Stimulated activated CD4-positive, alpha-beta T cell treated with anti-CD3 and anti-CD28 coated beads, TNF-alpha, amount 100 ng/mL, for 1 hour (primary cell): ENCODE data around the gene KDELR3.
"Not testable (repeated sequence)": the region's sequence is repeated elsewhere in the genome, so short reads cannot be mapped to it uniquely, and the experiment has no call there.

Source experiments
- DNase-seq, 3 donors: peaks; one replicate each; pipeline ENCODE4 v3.0.0-alpha.2; 2020; ENCODE audit warnings: low read depth in 3 of 3, low spot score in 1 of 3

KDELR3 gene

DNA sequence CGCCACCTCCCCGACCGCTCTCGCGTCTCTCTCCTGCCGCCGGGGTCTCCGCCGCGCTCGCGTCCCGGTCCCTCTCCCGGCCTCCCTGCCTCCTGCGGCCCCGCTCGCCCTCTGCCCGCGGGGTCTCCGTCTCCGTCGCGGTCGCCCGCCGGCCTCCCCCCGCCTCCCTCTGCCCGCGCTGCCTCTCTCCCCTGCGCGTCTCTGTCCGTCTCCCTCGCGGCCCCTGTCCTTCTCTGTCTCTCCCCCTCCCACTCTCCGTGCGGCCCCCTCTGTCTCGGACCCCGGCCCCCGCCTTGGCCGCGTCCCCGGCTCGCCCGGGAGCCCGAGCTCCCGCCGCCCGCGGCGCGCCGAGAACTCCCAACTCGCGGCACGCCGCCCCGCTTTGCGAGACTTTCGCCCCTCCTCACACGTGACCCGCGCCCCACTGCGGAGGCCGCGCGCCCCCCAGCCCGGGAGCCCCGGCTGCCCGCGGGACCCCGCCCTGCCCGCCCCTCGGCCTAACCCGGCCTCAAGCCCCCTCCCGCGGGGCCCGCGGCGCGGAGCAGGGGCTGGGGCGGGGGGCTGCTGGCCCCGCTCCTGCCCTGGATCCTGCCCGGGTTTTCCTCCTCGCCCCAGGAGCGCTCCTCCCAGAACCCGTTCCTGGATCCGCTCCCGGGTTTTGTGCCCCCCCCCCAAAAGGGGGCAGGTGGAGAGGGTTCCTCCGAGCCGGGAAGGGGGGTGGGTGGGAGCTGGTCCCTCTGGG lies 12.2 kb upstream of the KDELR3 start:
- peak in 1 of 3 donors; percentile 32 for DNase-seq

DNA sequence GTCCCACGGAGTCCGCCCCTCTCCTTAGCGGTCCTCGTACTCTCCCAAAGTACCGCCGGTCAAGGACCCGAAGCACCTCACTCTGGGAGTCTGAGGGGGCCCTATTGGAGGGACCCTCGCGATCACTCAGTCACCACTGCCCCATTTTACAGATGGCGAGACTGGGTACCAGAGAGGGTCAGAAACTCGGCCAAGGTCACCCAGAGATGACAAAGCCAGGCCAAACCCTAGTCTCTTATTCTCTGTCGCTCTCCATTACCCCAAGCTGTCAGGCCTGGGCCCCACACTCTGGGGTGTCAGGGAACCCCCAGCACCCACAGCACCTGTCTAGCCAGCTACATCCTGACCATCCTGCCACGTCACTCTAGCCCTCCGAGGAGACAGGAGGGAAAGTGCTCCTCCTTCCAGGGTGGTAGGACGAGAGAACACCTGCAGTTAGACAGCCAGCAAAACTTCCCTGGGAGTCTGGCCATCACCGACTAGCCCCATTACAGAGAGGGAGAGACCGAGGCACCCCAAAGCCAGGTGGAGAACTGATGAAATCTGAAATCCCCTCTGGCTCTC lies 11.5 kb upstream of the KDELR3 start:
- no peak for DNase-seq

DNA sequence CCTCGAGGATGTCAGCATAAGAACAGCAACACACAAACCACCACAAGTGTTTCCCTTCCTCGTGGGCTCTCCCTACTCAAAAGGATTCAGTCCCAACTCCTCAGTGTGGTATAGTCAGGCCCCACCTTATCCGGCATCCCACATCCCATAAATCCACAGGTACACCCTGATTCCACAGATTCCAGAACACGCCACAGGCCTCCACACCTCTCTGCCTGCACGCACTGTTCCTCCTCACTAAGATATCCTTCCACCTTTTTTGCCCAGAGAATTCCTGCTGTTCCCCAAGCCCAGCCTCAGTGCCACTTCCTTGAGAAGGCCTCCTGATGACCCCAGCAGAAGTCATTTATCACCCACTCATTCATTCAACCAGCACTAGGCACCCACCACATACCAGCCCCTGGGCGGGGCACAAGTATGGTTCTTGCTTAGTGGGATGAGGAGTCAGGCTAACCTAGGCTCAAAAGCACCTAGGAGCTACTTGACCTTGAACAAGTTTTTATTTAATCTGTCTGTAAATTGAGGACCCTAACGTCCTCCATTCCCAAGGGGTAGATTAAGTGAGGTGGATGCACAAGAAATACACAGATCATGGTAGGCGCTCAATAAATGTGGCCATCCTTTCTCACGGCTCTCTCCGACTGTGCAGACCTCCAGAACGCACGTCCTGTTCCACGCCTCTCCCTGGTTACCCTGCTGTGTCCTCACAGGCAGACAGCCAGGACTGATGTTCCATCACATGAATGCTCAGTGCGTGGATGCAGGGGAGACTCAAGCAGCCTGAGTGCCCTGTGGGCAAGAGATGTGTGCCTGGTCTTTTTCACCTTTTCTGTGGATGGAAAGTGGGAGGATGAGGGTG lies 10.8 kb upstream of the KDELR3 start:
- no peak for DNase-seq

DNA sequence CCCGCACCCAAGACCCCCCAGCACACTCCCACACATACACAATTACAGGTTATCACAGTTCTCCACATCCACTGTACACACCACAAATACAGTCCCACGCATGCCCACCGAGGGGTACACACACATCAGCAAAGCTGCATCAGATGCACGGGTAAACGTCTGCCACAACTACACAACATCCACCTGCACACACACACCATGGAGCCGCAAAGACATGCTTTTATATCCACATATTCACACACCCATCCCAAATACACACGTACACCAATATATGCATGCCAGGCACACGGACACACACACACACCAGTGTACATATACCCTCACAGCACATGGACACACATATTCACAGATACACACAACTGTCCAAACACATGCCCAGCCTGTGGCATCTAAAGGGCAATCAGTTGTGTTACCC lies 7.5 kb upstream of the KDELR3 start:
- DNase-seq = no peak

DNA sequence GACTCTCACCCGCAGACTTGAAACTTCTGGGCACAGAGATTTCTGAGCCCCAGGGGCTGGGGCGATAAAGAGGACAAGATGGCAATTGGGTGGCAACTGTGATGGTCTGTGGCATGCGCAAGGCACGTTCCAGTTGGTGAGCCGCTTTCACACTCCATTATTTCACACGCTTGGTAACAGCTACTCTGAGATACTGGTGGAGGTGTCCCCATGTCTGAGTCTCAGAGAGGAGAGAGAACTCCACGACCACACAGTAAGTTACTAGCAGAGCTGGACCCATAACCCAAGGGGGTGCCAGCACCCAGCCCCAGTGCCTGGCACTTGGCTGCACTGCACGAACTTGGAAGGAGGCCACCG lies 6.9 kb upstream of the KDELR3 start:
- no peak for DNase-seq

DNA sequence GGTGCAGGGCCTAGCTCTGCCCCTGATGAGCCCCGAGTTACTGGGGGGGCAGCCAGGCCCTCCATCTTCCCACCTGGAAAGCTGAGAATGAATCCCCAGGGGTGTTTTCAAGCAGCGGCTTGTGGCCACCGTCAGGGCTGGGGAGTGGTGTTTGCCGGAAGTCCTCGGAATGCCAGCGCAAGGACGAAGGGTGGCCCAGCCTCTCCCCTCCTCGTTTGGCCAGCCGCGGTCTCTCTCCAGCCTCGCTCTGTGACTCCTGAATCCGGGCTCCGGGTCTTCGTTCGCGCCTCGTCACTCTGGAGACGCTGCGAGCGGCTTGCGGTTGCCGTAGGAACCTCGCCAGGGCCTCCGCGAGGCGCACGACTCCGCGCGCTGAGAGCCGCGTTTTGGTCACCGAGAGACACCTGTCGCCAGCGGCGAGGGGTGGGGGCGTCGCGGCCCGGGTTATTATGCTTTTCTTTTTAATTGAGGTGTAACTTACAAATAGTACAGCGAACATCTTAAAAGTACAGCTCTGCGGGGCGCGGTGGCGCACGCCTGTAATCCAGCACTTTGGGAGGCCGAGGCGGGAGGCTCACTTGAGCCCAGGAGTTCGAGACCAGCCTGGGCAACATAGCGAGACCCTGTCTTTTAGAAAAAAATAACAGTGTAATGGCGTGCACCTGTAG lies 6.3 kb upstream of the KDELR3 start:
- peak in 1 of 3 donors; percentile 43 for DNase-seq

DNA sequence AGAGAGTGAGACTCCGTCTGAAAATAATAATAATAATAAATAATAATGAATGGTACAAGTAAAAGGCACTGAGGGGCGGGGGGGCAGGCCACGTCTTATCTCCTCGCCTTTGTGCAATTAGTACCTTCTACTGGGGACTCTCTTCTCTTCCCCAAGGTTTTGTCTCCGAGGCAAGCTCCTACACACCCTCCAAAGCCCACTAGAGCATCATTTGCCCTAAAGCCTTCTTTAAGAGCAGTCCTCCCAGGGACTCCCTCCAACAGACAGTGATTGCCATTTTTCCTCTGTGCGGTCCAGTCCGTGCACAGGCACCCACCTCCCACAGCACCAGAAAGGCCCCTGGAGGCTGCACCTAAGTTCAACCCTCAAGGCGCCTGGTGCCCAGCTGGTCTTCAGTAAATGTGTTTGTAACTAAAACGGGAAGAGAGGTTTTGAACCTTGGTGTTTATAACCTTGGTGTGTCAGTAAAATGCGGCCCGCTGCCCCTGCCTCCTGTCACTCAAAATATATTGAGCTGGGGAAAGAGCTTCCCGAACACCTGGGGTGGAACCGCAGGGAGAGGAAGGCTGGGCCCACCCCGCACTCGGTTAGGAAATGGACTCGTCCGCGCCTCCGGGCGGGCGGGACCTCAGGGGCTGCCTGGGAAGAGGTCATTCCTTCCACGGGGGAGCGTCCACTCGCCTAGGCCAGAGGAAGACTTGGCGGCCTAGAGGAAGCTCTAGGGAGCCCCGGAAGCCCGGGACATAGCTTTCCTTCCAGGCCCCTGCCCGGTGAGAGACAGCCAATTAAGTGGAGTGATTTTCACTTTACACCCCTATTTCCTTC lies 4.7 kb upstream of the KDELR3 start:
- DNase-seq = no peak

DNA sequence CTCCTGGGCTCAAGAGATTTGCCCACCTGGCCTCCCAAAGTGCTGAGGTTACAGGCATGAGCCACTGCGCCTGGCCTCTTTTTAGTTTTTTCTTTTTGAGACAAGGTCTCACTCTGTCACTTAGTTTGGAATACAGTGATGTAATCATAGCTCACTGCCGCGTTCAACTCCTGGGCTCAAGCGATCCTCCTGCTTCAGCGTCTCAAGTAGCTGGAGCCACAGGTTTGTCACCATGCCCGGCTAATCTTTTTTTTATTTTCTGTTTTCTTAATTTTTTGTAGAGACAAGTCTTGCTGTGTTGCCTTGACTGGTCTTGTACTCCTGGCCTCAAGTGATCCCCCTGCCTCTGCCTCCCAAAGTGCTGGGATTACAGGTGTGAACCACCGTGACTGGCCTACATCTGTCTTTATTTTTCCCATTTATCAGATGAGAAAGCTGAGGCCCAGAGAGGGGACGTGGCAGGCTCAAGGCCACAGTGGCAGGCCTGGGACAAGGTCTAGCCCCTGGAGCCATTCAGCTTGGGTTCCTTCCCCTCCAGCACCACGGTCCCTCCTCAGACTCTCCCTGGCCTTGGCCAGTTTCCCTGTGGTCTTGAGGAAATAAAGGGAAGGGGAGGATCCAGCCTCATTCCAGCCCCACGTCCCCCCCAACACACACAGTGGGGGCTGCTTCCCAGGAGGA lies 2.8 kb upstream of the KDELR3 start:
- no peak for DNase-seq

DNA sequence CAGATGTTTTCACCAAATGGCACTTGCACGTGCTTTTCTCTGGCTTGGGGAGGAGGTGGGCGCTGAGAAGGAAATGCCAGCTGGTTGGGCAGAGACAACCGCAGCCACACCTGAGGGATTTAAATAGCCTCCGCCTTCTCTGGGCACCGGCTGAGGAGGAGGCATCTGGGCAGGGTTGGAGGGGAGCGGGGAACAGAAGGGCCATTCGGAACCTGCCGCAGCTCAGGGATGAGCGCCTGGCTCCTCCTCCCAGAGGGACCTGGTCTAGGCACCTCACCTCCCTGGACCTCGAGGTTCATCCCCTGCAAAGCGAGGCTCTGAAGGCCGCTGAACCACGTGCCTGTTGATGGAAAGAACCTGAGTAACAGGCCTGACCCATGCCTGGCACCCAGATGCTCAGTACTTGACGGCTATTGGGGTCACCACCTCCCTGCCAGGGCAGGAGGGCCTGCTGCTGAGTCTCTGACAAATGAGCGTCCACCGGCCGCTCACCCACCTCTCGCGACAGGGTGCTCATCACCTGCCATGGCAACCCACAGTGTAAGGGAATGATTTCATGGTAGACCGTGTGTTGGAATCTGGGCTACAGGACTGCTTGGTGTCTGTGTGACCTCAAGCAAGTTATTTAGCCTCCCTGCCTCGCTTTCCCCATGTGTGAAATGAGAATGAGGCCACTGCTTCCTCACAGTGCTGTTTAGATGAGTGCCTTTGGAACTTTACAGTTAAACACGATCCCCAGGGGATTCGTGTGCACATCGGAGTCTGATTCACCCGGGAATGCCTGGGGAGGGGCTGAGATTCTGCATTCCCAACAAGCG lies 2.0 kb upstream of the KDELR3 start:
- no peak for DNase-seq

DNA sequence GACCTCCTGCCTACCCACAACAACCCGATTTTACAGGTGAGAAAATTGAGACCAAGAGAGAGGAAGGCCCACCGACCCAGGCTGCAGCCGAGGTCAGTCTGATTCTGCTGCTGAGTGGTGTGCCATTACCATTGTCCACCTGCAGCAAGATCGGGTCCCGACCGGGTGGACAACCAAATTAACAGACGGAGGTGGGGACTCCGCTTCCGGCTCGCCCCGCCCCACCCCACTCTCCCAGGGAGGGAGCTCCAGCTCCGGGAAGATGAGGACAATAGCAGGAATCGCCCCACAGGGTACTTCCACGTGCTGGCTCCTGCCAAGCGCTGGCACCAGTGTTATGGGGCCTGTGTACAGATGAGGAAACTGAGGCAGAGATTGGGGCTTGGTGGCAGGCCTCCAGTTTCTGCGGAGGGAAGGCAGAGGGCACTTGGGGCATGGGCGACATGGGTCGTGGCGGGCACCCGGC lies 425 bp upstream of the KDELR3 start:
- no peak for DNase-seq

DNA sequence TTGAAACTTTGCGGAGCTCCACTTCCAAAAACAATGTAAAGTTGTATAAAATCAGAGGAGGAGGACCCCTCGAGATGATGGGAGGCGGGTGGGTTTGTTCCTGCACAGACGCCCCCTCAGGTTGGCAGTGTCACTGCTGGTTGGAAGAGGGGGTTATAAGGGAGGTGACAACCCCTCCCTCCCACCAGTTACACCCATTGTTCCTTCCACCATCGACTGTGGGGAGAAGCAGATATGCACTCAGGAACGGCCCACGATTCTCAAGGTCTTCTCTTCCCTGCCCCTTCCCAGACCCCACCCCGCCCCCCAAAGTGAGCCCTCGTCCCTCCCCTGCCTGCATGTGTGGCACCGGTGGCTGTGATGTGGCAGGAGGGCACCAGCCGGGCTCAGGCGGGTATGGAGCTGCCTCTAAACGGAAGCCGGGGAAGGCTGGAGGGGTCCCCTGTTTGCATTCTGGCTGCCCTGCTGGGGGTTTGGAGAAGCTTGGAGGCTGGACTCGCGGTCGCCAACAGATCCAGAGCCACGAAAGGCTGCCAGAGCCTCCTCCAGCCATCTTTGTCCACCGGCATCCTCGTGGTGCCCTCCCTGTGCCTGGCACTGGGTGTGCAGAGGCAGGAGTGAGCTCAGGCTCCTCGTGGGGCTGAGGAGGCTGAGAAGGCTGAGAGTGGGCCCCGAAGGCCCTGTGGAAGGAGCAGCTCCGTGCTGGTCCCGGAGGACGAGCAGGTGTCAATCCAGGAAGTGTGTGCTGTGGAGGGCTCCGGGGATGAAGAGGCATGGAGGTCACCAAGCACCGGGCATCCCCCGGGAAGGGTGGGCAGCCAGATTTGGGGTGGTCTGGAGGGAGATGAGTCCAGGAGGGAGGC lies 778 bp downstream of the KDELR3 start:
- no peak for DNase-seq

DNA sequence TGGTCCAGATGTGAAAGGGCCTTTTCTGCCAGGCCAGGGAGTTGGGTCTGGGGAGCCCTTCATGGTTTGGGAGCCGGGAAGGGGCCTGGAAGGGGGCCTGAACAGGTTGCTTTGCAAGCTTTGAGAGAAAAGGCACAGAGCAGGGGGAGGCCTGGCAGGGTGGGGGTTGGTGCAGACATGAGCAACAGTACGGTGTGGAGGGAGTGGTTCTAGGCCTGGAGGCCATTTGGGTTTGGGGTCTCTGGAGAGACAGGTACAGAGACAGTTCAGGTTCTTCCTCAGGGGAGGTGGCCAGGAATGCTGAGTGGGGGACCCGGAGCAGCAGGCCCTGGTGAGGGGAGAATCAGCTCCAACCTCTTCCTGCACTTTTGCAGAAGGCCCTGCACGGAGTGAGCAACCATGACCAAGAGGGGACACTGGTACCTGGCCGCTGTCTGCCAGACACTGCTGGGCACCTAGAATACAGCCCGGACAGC lies 1.4 kb downstream of the KDELR3 start:
- DNase-seq = no peak

DNA sequence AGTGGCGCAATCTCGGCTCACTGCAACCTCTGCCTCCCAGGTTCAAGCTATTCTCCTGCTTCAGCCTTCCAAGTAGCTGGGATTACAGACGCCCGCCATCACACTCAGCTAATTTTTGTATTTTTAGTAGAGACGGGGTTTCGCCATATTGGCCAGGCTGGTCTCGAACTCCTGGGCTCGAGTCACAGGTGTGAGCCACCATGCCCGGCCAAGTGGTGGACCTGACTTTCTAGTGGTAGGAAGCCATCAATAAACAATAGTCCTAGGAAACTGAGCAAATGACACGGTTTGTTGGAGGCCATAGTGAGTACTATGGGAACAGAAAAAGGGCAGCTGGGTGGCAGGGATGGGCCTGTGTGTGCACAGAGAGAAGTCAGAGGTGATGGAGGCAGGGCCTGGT lies 2.3 kb downstream of the KDELR3 start:
- DNase-seq = not testable (repeated sequence)

DNA sequence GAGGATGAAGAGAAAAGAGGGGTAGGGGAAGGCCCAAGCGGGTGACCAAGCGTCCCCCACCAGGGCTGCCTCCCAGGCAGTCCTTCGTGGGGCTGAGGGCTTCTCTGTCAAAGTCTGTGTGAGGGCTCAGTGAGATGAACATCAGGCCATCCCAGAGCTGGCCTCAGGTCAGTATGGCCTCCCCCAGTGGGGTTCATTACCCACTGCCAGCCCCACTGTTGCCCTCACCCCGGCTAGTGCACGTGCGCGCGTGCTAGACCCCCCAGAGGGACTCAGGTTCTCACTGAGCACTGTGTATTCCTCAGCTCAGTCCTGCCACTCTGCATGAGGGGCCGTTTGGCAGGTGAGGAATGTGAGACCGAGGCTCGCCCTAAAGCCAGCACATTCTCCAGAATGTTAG lies 3.3 kb downstream of the KDELR3 start:
- DNase-seq = no peak

DNA sequence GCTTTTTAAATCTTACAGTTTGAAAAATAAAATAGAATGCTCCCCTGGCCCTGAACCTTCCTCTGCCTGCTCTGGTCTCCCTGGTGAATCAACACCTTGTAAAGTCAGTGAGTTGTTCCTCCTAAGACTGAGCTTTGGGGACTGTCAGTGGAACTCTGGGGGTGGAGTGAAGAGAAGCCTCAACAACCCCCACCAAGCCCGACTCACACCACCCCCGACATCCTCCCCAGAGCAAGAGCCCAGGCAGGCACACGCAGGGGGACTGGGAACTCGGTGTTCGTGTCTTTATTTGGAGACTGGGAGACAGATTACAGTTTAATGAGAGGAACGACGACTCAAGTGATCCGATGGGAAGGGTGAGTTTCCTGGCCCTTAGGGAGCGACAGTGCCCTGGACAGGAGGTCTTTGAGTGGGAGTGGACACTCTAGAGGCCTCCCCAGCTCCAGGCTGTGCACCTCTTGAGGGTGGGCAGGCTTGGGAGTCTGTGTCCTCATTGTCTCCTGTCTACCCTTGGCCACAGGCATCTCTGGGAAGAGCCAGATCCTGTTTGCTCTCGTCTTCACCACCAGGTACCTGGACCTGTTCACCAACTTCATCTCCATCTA lies 6.2 kb downstream of the KDELR3 start:
- DNase-seq = no peak

DNA sequence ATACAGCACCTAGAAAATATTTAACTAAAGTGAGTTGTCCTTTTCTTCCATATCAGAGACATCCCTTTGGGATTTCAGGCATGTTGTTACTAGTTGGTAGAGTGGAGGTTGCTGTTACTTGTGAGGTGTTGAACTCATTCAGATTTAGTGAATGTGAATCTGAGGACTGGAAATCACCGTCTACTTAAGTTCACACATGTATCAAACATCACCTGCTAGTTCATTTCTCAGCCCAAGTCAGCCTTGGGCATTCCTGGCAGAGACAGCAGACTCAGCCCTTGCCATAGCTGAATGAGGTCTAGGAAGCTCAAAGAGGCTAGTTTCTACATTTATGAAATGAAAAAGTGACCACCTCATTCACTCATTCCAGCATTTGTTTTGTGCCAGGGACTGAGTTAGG lies 9.7 kb downstream of the KDELR3 start:
- DNase-seq = no peak

DNA sequence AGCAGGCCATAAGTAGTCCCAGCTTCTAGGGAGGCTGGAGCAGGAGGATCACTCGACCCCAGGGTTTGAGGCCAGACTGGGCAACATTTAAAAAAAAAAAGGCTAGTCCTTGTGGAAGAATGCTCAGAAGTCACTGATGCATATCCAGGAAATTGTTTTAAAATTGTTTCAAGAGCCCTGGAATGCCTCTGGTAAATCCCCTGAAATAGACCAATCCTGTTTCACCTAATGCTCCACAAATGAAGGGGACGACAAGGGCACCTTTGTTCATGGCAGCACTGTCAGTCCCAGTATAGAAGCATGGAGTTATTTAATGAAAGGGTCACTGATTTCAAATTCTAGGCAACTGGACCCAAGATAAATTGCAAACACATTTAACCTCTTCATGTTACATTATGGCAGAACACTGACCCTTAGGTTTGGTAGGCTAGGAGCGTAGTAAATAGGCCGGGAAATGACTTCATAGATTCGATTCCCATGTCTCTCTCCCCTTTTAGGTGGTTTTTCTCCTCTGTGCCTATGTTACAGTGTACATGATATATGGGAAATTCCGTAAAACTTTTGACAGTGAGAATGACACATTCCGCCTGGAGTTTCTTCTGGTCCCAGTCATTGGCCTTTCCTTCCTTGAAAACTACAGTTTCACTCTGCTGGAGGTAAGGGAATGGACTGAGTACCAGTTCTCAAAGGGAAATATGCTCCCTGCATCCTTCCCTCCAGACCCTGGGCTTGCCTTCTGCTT lies 11.4 kb downstream of the KDELR3 start:
- DNase-seq = no peak
